GM19452 (cell line): ENCODE measurements around the gene HS6ST1.
A peak's percentile ranks its signal among the peaks of the same experiment; 100 is the strongest.

Experiments used
- ATAC-seq: cut with Tn5 transposase; IDR thresholded peaks from one replicate; pipeline ENCODE4 v1.9.1; 2021; ENCODE audit not compliant: unreplicated experiment

Gene HS6ST1

GRCh38 chr2:128318776-128319464 lies at the start of gene HS6ST1:
HS6ST1 (minus strand) TSS chr2:128318868; CDS start chr2:128318563, 305 bp downstream.
- ATAC-seq: peak; percentile 65

- no peak for ATAC-seq
Observed at GRCh38 chr2:128367601-128368359, 49.1 kb upstream of the HS6ST1 start.

GRCh38 chr2:128366713-128367511 lies 48.2 kb upstream of the HS6ST1 start:
- no peak for ATAC-seq

GRCh38 chr2:128365217-128365905 lies 46.7 kb upstream of the HS6ST1 start:
- no peak for ATAC-seq

- no peak for ATAC-seq
Observed at GRCh38 chr2:128364441-128364911, 45.8 kb upstream of the HS6ST1 start.

- no peak for ATAC-seq
Observed at GRCh38 chr2:128363934-128364361, 45.3 kb upstream of the HS6ST1 start.

GRCh38 chr2:128362889-128363228 lies 44.2 kb upstream of the HS6ST1 start:
- ATAC-seq: no peak

- ATAC-seq: no peak
Observed at GRCh38 chr2:128362176-128362888, 43.7 kb upstream of the HS6ST1 start.

- ATAC-seq: no peak
Observed at GRCh38 chr2:128361376-128362131, 42.9 kb upstream of the HS6ST1 start.

GRCh38 chr2:128360711-128361110 lies 42.0 kb upstream of the HS6ST1 start:
- ATAC-seq: no peak

- no peak for ATAC-seq
Observed at GRCh38 chr2:128359841-128360240, 41.2 kb upstream of the HS6ST1 start.

GRCh38 chr2:128358941-128359731 lies 40.5 kb upstream of the HS6ST1 start:
- ATAC-seq: no peak

GRCh38 chr2:128357506-128358370 lies 39.1 kb upstream of the HS6ST1 start:
- no peak for ATAC-seq

- ATAC-seq: no peak
Observed at GRCh38 chr2:128356127-128356526, 37.5 kb upstream of the HS6ST1 start.

GRCh38 chr2:128354726-128355470 lies 36.2 kb upstream of the HS6ST1 start:
- ATAC-seq: no peak

GRCh38 chr2:128354161-128354560 lies 35.5 kb upstream of the HS6ST1 start:
- no peak for ATAC-seq

GRCh38 chr2:128350736-128351135 lies 32.1 kb upstream of the HS6ST1 start:
- no peak for ATAC-seq
